Measurements from ENCODE around the gene AZIN2. TPM values are rescaled to one million over a fixed set of nuclear protein-coding genes. Genes with fewer than 3 reads are reported as not detected.

The AZIN2 gene
- total RNA-seq, 1 experiment from 2014 or later = 2.4 TPM

- Histone ChIP-seq H3K27me3 (ENCODE audit: control insufficient read depth, insufficient read depth, low read length) (no peaks in the 10 kb centered on the region), H3K4me1 (ENCODE audit: control insufficient read depth, insufficient read depth, low read length) (no peaks in the 10 kb centered on the region), H3K36me3 (ENCODE audit: control insufficient read depth, insufficient read depth, low read length) (no peaks in the 10 kb centered on the region), H3K4me3 (ENCODE audit: low read depth in 2 of 2, low read length in 2 of 2) (no peak overlapping the region), H3K27ac (ENCODE audit: low read length) (peak overlapping the region; percentile 4; the same call in 1 of the 2 replicates), H3K9me3 (ENCODE audit: control insufficient read depth, insufficient read depth, low read depth, low read length) (no peaks in the 10 kb centered on the region)
- no peak for TF ChIP-seq POLR2AphosphoS5 (IDR thresholded peaks at IDR 0.05; ENCODE audit: low read depth, low read length)
- in situ Hi-C loops (cut with HindIII; ENCODE audit: low pct_unique_long_range_greater_than_20kb, low sequenced_read_pairs) (no loop called here), intact Hi-C loops (cut with micrococcal nuclease; ENCODE audit: unreplicated experiment) (no loop called here)
- ATAC-seq (no peak), DNase-seq (ENCODE audit: low read depth, low spot score) (no peak)
- CTCF ChIA-PET = no interaction called here
- POLR2A ChIA-PET = no interaction called here
- no TSS peak for BruUV-seq (replicated peaks)
Measured at GRCh38 chr1:33049371-33049770, 31.6 kb upstream of the AZIN2 start.

- in situ Hi-C loops (cut with HindIII; ENCODE audit: low pct_unique_long_range_greater_than_20kb, low sequenced_read_pairs) = no loop called here
- H3K27ac ChIP-seq (ENCODE audit: low read length) = peak overlapping the region; percentile 59; the same call in 1 of the 2 replicates
Measured at GRCh38 chr1:33050221-33051076, 30.5 kb upstream of the AZIN2 start.

More at GRCh38 chr1:33050221-33051076, 30.5 kb upstream of the AZIN2 start:
- ChIA-PET POLR2A (no interaction called here), CTCF (interaction anchor here (0.5 kb wide), 1 partner anchor 212 kb away, joined by 6 read pairs; no protein-coding TSS in a partner anchor)
- DNase-seq (ENCODE audit: low read depth, low spot score) (peak; percentile 41), ATAC-seq (peak; percentile 64; the same call in 1 of the 2 replicates)
- no peak for TF ChIP-seq TCF7L2 (IDR thresholded peaks at IDR 0.05; ENCODE audit: low read depth, low read length)
- no peak for TF ChIP-seq CTCF (IDR thresholded peaks at IDR 0.05)
- TF ChIP-seq SIN3A (IDR thresholded peaks at IDR 0.05; ENCODE audit: borderline replicate concordance, insufficient read depth, low read depth, low read length) = no peak
- TF ChIP-seq POLR2AphosphoS5 (IDR thresholded peaks at IDR 0.05; ENCODE audit: low read depth, low read length) = no peak
- TF ChIP-seq REST (IDR thresholded peaks at IDR 0.05; ENCODE audit: insufficient read depth in 1 of 2, low read depth in 2 of 2, low read length in 1 of 2) = no peak
- Histone ChIP-seq H3K4me1 (ENCODE audit: control insufficient read depth, insufficient read depth, low read length) (0 out of 2 replicates have a peak, but pooled peaks cover under 1% of the 10 kb centered on the region), H3K27me3 (ENCODE audit: control insufficient read depth, insufficient read depth, low read length) (no peaks in the 10 kb centered on the region), H3K4me3 (ENCODE audit: low read depth in 2 of 2, low read length in 2 of 2) (no peak overlapping the region), H3K36me3 (ENCODE audit: control insufficient read depth, insufficient read depth, low read length) (no peaks in the 10 kb centered on the region), H3K9me3 (ENCODE audit: control insufficient read depth, insufficient read depth, low read depth, low read length) (no peaks in the 10 kb centered on the region)
- intact Hi-C loops (cut with micrococcal nuclease; ENCODE audit: unreplicated experiment) = no loop called here
- BruUV-seq (replicated peaks) = no TSS peak

Measured in Panc1 (cell line).